Esophagus squamous epithelium (tissue), 5 donors: ENCODE data around the gene NUTM2B. TPM values are rescaled to one million over a fixed set of nuclear protein-coding genes. Genes with fewer than 3 reads are reported as not detected.
"Not testable (repeated sequence)": the region's sequence is repeated elsewhere in the genome, so short reads cannot be mapped to it uniquely, and the experiment has no call there.

Experiments used
- DNase-seq: peaks from one replicate; lab custom pipeline; 2025; lab: John Stamatoyannopoulos, UW
- H3K27ac ChIP-seq, 4 donors: fragments of 200-600 bp; sonication (generic); one replicate each; pipeline ENCODE4 v1.5.1; 2016 to 2019; ENCODE audit warnings: mild to moderate bottlenecking in 1 of 4
- H3K27me3 ChIP-seq, 4 donors: fragments of 200-600 bp; sonication (generic); 1 replicate in 3 of 4; 2 replicates in 1 of 4; pipeline versions ENCODE4 v1.5.1 to v1.6.0; 2017 to 2021; ENCODE audit warnings: antibody characterized with exemption in 1 of 4
- H3K36me3 ChIP-seq, 3 donors: fragments of 200-600 bp; sonication (generic); one replicate each; pipeline ENCODE4 v1.5.1; 2016 to 2019
- H3K4me1 ChIP-seq, 3 donors: fragments of 200-600 bp; sonication (generic); one replicate each; pipeline ENCODE4 v1.5.1; 2017 to 2019
- H3K4me3 ChIP-seq, 4 donors: fragments of 200-600 bp; sonication (generic); 1 replicate in 3 of 4; 2 replicates in 1 of 4; pipeline ENCODE4 v1.5.1; 2016 to 2019; ENCODE audit warnings: mild to moderate bottlenecking in 2 of 4, moderate library complexity in 1 of 4
- H3K9me3 ChIP-seq, 3 donors: fragments of 200-600 bp; sonication (generic); one replicate each; pipeline ENCODE4 v1.5.1; 2016 to 2019
- WGBS, 2 donors: methylation state at CpG; one replicate each; pipeline ENCODE4 v1.1.5; 2018; 5-methylcytosine and 5-hydroxymethylcytosine counted together
- intact Hi-C: fragments of 100-400 bp; cut with DNase I; formaldehyde crosslinking; loops from one replicate; pipeline ENCODE4 v1.15.0; 2022
- total RNA-seq, 4 donors: library from RNA; depleted of rRNA; stranded (reverse); fragments of >200 nt; gene quantifications; one replicate each; pipeline ENCODE4 v1.1.0, GENCODE V29; 2016
- donor health status: DM: yes; HTN: yes; CAD: no.

The NUTM2B gene
- 1 to 10 TPM in 1 of 4 donors, under 1 TPM in 1, not detected in 2; 0.70 to 1.5 TPM for total RNA-seq

DNA sequence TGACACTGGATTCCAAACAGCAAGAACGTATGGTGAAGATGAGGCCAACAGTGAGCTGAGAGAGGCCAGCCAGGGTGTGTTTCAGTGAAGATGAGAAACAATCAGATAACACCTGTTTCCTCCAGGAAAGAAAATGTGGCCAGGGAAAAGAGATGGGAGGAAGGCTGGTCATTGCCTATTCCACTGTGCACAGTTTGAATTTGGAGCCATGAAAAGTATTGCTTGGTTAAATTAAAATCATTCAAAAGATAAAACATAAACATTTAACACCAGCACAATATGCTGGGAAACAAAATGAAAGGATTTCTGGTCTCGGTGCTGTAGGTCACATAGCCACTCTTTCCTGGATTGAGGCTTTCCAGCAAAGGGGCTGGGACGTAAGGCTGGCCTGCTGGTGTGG is at the start of gene NUTM2B:
Gene NUTM2B (plus strand): TSS at position 301 of the 400 bp plus-strand sequence. CDS start 383 bp downstream, outside the sequence.
- H3K27ac ChIP-seq, H3K4me3 ChIP-seq, DNase-seq, H3K9me3 ChIP-seq, H3K27me3 ChIP-seq, H3K4me1 ChIP-seq, intact Hi-C loops, H3K36me3 ChIP-seq: not testable (repeated sequence)
- WGBS, 2 donors: no CpG with 5 or more reads among the region's 3 CpGs

DNA sequence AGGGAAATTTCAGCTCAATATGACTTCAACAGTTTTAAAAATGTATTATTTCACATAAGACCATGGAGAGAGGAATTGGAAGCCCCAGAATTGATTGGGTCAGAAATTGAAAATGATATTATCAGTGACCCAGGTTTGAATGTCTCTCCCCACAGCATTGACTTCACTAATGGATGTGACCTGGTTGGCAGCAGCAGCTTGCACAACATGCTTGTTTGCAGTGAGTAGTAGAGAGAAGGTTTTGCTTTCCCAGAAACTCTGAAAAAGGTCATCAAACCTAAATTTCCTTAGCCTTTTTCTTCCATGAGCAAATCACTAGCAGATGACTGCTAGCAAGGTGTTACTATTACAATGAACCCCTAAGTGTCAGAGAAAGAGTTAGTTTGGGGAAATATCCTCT is 39.7 kb upstream of the NUTM2B start:
- H3K36me3 ChIP-seq, intact Hi-C loops: not testable (repeated sequence)

GRCh38 chr10:79664686-79665085 is 38.3 kb upstream of the NUTM2B start:
- H3K36me3 ChIP-seq, intact Hi-C loops, H3K27ac ChIP-seq, H3K27me3 ChIP-seq, DNase-seq, H3K4me1 ChIP-seq, H3K9me3 ChIP-seq, H3K4me3 ChIP-seq: not testable (repeated sequence)
- WGBS, 2 donors: 62 to 87% methylated on average over 3 to 4 of the region's 4 CpGs

More for the DNA sequence above, 39.7 kb upstream of the NUTM2B start:
- not testable (repeated sequence) for H3K27ac ChIP-seq, H3K9me3 ChIP-seq, DNase-seq, H3K4me3 ChIP-seq, H3K4me1 ChIP-seq, H3K27me3 ChIP-seq

DNA sequence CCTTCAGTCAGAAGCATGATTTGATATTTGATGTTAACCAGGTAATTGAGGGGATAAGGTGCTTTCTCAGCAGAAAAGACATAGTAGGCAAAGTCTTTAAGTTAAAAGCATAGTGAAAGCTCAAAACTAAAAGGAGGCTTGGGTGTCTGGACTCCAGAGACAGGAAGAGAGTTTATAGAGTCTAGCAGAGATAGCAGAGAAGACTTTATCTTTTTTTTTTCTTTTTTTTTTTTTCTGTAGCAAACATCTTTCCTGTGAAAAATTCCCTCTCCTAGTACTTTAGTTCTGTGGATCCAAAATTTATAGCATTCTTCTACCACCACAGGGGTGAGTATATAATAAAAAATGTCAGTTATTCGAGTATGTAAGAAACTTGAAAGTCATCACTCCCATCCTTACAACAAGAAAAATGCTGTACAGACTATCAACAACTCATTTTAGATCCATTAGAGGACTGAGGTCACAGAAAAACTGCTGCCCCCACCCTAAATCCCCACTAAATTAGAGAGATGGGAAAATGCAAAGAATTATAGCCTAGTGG is 33.7 kb upstream of the NUTM2B start:
- H3K4me1 ChIP-seq, DNase-seq, H3K9me3 ChIP-seq, H3K36me3 ChIP-seq, H3K4me3 ChIP-seq, H3K27me3 ChIP-seq, intact Hi-C loops, H3K27ac ChIP-seq: not testable (repeated sequence)
- WGBS, 2 donors: 50 to 72% methylated on average over 1 of the region's 1 CpG

GRCh38 chr10:79674878-79675277 is 28.1 kb upstream of the NUTM2B start:
- H3K36me3 ChIP-seq, H3K27ac ChIP-seq, H3K4me3 ChIP-seq, H3K27me3 ChIP-seq, H3K4me1 ChIP-seq, H3K9me3 ChIP-seq, DNase-seq, intact Hi-C loops: not testable (repeated sequence)
- 58 to 68% methylated on average over 2 of the region's 2 CpGs for WGBS, 2 donors

DNA sequence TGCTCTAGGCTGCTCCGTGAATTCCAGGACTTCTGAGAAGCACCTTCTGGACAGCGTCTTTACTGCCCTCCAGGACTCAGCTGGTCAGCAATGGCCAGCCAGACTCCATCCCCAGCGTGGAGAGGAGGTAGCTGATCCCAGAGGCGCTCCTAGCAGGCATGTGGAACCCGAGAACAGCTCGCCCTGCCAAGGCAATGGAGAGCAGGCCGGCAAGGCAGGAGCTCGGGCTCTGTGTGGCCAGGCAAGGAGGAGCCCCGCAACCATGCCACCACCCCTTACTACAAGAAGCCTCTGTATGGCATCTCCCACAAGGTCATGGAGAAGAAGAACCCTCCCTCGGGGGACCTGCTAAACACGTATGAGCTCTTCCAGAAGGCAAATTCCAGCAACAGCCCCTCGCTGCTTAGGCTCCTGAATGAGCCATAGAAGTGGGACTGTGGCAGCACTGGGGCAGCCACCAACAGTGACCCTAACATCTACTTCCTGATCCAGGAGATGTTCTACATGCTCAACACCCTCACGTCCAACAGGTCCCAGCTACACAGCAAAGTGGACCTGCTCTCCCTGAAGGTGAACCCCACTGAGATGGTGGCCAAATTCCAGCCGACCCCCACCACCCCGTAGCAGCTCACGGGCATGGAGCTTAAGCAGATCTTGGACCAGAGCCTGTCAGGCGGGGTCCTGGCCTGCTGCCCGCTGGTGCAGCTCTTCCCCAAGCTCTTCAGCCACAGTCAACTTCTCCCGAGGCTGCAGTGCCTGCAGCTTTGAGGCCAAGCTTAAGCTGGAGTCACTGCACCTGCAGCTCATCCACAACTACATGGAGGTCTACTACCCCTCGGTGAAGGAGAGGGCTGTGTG is 19.8 kb upstream of the NUTM2B start:
- WGBS, 2 donors: 96 to 97% methylated on average over 5 to 6 of the region's 20 CpGs
- H3K4me1 ChIP-seq, H3K27me3 ChIP-seq, H3K4me3 ChIP-seq, H3K9me3 ChIP-seq, H3K27ac ChIP-seq, DNase-seq, intact Hi-C loops: not testable (repeated sequence)
- H3K36me3 ChIP-seq: peaks cover 0 to 37% (median 0%) of the 10 kb centered on the region in 3 donors

DNA sequence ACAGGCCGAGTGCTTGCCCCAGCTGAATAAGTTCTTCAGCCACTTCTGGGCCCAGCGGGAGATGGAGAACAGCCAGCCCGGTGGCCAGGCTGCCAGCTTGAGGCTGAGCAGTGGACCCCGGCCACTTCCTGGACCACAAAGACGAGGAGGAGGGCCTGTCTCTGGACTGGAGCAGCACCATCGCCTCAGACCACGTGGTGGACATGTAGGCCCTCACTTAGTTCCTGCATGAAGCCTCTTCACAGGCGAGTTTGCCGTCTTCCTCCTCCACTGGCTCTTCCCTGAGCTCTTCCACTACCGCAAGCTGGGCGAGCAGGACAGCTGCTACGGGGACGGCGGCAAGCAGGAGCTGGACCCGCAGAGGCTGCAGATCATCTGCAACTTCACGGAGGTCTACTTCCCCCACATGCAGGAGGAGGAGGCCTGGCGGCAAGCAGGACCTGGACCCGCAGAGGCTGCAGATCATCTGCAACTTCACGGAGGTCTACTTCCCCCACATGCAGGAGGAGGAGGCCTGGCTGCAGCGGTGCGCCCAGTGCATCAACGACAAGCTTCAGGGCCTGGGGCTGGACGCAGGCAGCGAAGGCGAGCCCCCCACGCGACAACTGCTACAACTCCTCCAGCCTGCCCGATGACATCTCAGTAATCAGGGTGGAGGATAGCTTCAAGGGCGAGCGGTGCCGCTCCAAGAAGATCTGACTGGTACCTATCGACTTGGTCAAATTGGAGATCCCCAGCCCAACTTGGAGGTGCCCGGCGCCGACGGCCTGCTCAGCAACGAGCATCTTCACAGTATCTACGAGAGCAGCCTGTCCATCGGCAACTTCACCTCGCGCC is 18.9 kb upstream of the NUTM2B start:
- H3K27ac ChIP-seq, intact Hi-C loops, H3K27me3 ChIP-seq, H3K9me3 ChIP-seq, H3K4me1 ChIP-seq, H3K4me3 ChIP-seq, DNase-seq: not testable (repeated sequence)
- peaks cover 0 to 37% (median 0%) of the 10 kb centered on the region in 3 donors for H3K36me3 ChIP-seq
- WGBS, 2 donors: 91 to 92% methylated on average over 13 to 17 of the region's 41 CpGs

DNA sequence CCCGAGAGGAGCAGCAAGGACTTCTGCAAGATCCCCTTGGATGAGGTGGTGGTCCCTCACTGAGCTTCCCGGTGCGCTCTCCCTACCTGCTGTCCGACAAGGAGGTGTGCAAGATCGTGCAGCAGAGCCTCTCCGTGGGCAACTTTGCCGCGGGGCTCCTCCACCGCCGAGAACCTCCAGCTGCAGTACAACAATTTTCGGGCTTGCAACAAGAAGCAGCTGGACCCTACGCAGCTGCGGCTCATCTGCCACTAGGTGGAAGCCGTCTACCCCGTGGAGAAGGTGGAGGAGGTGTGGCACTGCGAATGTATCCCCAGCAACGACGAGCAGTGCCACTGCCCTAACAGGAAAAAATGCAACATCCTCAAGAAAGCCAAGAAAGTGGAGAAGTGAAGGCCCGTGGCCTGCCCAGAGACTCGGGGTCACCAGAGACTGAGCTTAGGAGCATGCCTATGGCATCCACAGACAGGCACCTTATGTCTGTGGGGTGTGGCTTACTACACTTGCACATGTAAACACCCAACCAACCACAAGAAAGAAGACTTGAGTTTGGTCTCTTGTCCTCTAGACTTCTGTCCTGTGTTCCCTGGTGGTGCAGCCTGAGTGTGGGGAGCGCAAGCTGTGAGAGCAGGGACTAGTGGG is 17.9 kb upstream of the NUTM2B start:
- H3K9me3 ChIP-seq, H3K4me1 ChIP-seq, H3K27me3 ChIP-seq, DNase-seq, H3K27ac ChIP-seq, H3K4me3 ChIP-seq, intact Hi-C loops: not testable (repeated sequence)
- WGBS, 2 donors: 88 to 100% methylated on average over 1 to 6 of the region's 21 CpGs
- H3K36me3 ChIP-seq: peaks cover 0 to 37% (median 0%) of the 10 kb centered on the region in 3 donors

DNA sequence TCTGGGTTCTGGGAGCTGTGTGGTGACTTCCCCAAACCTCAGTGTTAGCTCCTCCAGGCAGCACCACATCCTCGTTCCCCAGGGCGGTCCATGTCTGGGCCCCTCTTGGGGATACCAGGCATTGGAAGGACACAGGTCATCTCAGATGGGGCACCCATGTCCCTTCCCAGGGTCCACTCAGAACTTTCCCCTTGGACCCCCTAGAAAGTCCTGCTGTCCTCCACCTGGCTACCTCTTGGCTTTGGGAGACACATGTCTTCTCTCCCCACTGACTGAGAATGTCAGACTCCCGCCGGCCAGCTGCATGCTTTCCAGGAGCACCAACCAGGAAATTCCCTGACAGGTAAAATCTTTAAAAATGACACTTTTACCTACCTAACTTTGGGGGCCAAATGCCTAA is 16.4 kb upstream of the NUTM2B start:
- H3K4me3 ChIP-seq, DNase-seq, intact Hi-C loops, H3K4me1 ChIP-seq, H3K27me3 ChIP-seq, H3K27ac ChIP-seq, H3K9me3 ChIP-seq: not testable (repeated sequence)
- peaks cover 0 to 37% (median 0%) of the 10 kb centered on the region in 3 donors for H3K36me3 ChIP-seq
- WGBS, 2 donors: 85 to 100% methylated on average over 2 of the region's 4 CpGs

GRCh38 chr10:79687406-79688150 is 15.4 kb upstream of the NUTM2B start:
- peaks cover 0 to 37% (median 0%) of the 10 kb centered on the region in 3 donors for H3K36me3 ChIP-seq
- H3K27ac ChIP-seq, H3K4me3 ChIP-seq, intact Hi-C loops, H3K27me3 ChIP-seq, DNase-seq, H3K9me3 ChIP-seq, H3K4me1 ChIP-seq: not testable (repeated sequence)
- WGBS, 2 donors: 82 to 92% methylated on average over 5 of the region's 6 CpGs

DNA sequence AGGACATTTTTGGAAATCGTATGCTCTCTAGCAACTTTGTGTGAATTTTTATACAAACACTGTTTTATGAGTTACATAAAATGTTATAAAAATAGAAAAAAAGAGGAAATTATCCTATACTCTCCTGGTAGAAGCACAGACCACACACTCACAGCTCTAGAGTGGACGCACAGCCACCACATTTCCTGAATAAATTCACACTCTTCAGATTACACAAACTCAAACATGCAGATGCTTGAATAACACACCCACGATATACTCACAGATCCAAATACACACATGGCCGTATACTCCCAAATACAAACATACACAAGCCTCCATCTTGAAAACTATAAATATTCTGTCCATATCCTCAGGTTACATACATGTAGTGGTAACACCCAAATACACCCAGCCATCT is 14.2 kb upstream of the NUTM2B start:
- H3K36me3 ChIP-seq: peaks cover 0 to 29% (median 0%) of the 10 kb centered on the region in 3 donors
- DNase-seq, H3K27me3 ChIP-seq, intact Hi-C loops, H3K4me1 ChIP-seq, H3K27ac ChIP-seq, H3K9me3 ChIP-seq, H3K4me3 ChIP-seq: not testable (repeated sequence)
- 68 to 79% methylated on average over 4 of the region's 4 CpGs for WGBS, 2 donors

GRCh38 chr10:79696596-79696995 is 6.4 kb upstream of the NUTM2B start:
- H3K27me3 ChIP-seq, H3K9me3 ChIP-seq, H3K27ac ChIP-seq, H3K36me3 ChIP-seq, H3K4me1 ChIP-seq, intact Hi-C loops, DNase-seq, H3K4me3 ChIP-seq: not testable (repeated sequence)
- no CpG with 5 or more reads among the region's 6 CpGs for WGBS, 2 donors
